Measurements from ENCODE around the gene TMEM108.

TMEM108 gene

GRCh38 chr3:133117342-133117741, 79.2 kb downstream of the TMEM108 start (continued):
- TF ChIP-seq ZBTB10 (tag by site-specific recombination; IDR thresholded peaks at IDR 0.05) (no peak), PRDM10 (tag by site-specific recombination; IDR thresholded peaks at IDR 0.05) (no peak), REST (tag by site-specific recombination; IDR thresholded peaks at IDR 0.05) (no peak), PRDM4 (tag by site-specific recombination; IDR thresholded peaks at IDR 0.05) (no peak), ELK4 (IDR thresholded peaks at IDR 0.05; ENCODE audit: borderline replicate concordance, low read depth, low read length) (no peak), ZNF266 (tag by site-specific recombination; IDR thresholded peaks at IDR 0.05; ENCODE audit: low read depth) (no peak), ZNF350 (tag by site-specific recombination; IDR thresholded peaks at IDR 0.05) (no peak), INSM2 (tag by site-specific recombination; IDR thresholded peaks at IDR 0.05) (no peak), ZSCAN30 (tag by site-specific recombination; IDR thresholded peaks at IDR 0.05) (no peak)

GRCh38 chr3:133119176-133119575, 81.0 kb downstream of the TMEM108 start:
- no peaks in the 10 kb centered on the region for H3K4me1 ChIP-seq (ENCODE audit: control insufficient read depth, insufficient read depth, low read length)
- ChIA-PET CTCF (no interaction called here), POLR2A (no interaction called here)
- no peaks in the 10 kb centered on the region for H3K36me3 ChIP-seq (ENCODE audit: control insufficient read depth in 2 of 2, insufficient read depth in 1 of 2, low read length in 2 of 2)
- H3K9me3 ChIP-seq (ENCODE audit: control insufficient read depth, insufficient read depth, low read depth, low read length): no peaks in the 10 kb centered on the region
- no peak overlapping the region for H3K27ac ChIP-seq (ENCODE audit: extremely low read depth, low read depth, low read length)
- H3K4me3 ChIP-seq (ENCODE audit: low read depth, low read length): no peak overlapping the region
- TF ChIP-seq ZFP3 (tag by site-specific recombination; IDR thresholded peaks at IDR 0.05; ENCODE audit: low read depth) (no peak), ZSCAN30 (tag by site-specific recombination; IDR thresholded peaks at IDR 0.05) (no peak), MYNN (tag by site-specific recombination; IDR thresholded peaks at IDR 0.05; ENCODE audit: borderline replicate concordance) (no peak), KLF7 (tag by site-specific recombination; IDR thresholded peaks at IDR 0.05; ENCODE audit: borderline replicate concordance) (no peak), ZNF23 (tag by site-specific recombination; IDR thresholded peaks at IDR 0.05; ENCODE audit: borderline replicate concordance) (no peak), ZNF280D (tag by site-specific recombination; IDR thresholded peaks at IDR 0.05) (no peak), ZNF26 (tag by site-specific recombination; IDR thresholded peaks at IDR 0.05) (no peak)

Data from HEK293 (cell line).